Astrocyte (in vitro differentiated cells and primary cell): ENCODE results near the gene RGR. TPM values are rescaled to one million over a fixed set of nuclear protein-coding genes. Genes with fewer than 3 reads are reported as not detected.

Experiments used
- DNase-seq: peaks from one replicate; pipeline ENCODE4 v3.0.0-alpha.2; 2010; ENCODE audit warnings: low read depth
- FAIRE-seq: peaks from 2 replicates; lab custom pipeline; 2011; peaks lifted over from hg19 to GRCh38; lab: Jason Lieb, UNC
- H2AFZ ChIP-seq: 2 replicates; pipeline ENCODE4 v1.6.0; 2012; ENCODE audit warnings: low read depth, low read length, inconsistent platforms
- H3K27ac ChIP-seq: 2 replicates; pipeline ENCODE4 v1.5.1; 2011; ENCODE audit warnings: low read depth, low read length, inconsistent platforms
- H3K27me3 ChIP-seq: 2 replicates; pipeline ENCODE4 v1.6.0; 2011; ENCODE audit warnings: low read length, inconsistent platforms; ENCODE audit not compliant: insufficient read depth
- H3K36me3 ChIP-seq: 2 replicates; pipeline ENCODE4 v1.5.1; 2011; ENCODE audit warnings: low read length, inconsistent platforms; ENCODE audit not compliant: insufficient read depth
- H3K4me1 ChIP-seq: 2 replicates; pipeline ENCODE4 v1.5.1; 2011; ENCODE audit warnings: low read length, inconsistent platforms; ENCODE audit not compliant: insufficient read depth
- H3K4me2 ChIP-seq: 2 replicates; pipeline ENCODE4 v1.6.0; 2012; ENCODE audit warnings: low read length, inconsistent platforms
- H3K4me3 ChIP-seq: 2 replicates; pipeline ENCODE4 v1.5.1; 2011; ENCODE audit warnings: low read depth, mild to moderate bottlenecking, low read length, inconsistent platforms; ENCODE audit not compliant: insufficient read depth
- H3K79me2 ChIP-seq: 2 replicates; pipeline ENCODE4 v1.6.0; 2012; ENCODE audit warnings: mild to moderate bottlenecking, low read length, inconsistent platforms; ENCODE audit not compliant: insufficient read depth
- H3K9ac ChIP-seq: 2 replicates; pipeline ENCODE4 v1.6.0; 2012; ENCODE audit warnings: mild to moderate bottlenecking, low read length, inconsistent platforms
- H3K9me3 ChIP-seq: 2 replicates; pipeline ENCODE4 v1.5.1; 2012; ENCODE audit warnings: low read depth, mild to moderate bottlenecking, low read length, inconsistent platforms; ENCODE audit not compliant: insufficient read depth
- H4K20me1 ChIP-seq: 2 replicates; pipeline ENCODE4 v1.6.0; 2012; ENCODE audit warnings: low read length, inconsistent platforms; ENCODE audit not compliant: insufficient read depth
- H3K27ac Mint-ChIP-seq: one replicate; pipeline ENCODE4 v1.8.0; 2021; ENCODE audit warnings: mild to moderate bottlenecking, mixed read lengths; ENCODE audit not compliant: unreplicated experiment
- H3K27me3 Mint-ChIP-seq: one replicate; pipeline ENCODE4 v1.8.0; 2021; ENCODE audit warnings: low read depth, mixed read lengths; ENCODE audit not compliant: unreplicated experiment
- H3K36me3 Mint-ChIP-seq: one replicate; pipeline ENCODE4 v1.8.0; 2021; ENCODE audit warnings: low read depth, mixed read lengths; ENCODE audit not compliant: unreplicated experiment
- H3K4me1 Mint-ChIP-seq: one replicate; pipeline ENCODE4 v1.8.0; 2021; ENCODE audit warnings: low read depth, mixed read lengths; ENCODE audit not compliant: unreplicated experiment
- H3K4me3 Mint-ChIP-seq: one replicate; pipeline ENCODE4 v1.8.0; 2021; ENCODE audit warnings: mild to moderate bottlenecking, moderate library complexity, mixed read lengths; ENCODE audit not compliant: unreplicated experiment
- H3K9me3 Mint-ChIP-seq: one replicate; pipeline ENCODE4 v1.8.0; 2021; ENCODE audit warnings: mild to moderate bottlenecking, mixed read lengths; ENCODE audit not compliant: unreplicated experiment
- CTCF ChIP-seq: IDR thresholded peaks from 2 replicates; pipeline ENCODE4 v1.5.1; 2011; ENCODE audit warnings: low read depth, mild to moderate bottlenecking, inconsistent platforms, low read length, moderate library complexity; ENCODE audit not compliant: insufficient read depth
- EZH2 ChIP-seq: IDR thresholded peaks from 2 replicates; pipeline ENCODE4 v1.6.1; 2012; ENCODE audit warnings: mild to moderate bottlenecking, low read length, inconsistent platforms; ENCODE audit not compliant: insufficient read depth
- total RNA-seq: library from RNA; stranded (reverse); gene quantifications from 2 replicates; pipeline ENCODE4 v1.2.1, GENCODE V29; 2021

Gene RGR
- total RNA-seq, 1 donor from 2014 or later: not detected

GRCh38 chr10:84258034-84258695 lies 13.3 kb downstream of the RGR start:
- Histone ChIP-seq H3K27ac (no peak overlapping the region), H4K20me1 (no peaks in the 10 kb centered on the region), H3K4me3 (no peak overlapping the region), H3K79me2 (no peaks in the 10 kb centered on the region), H3K4me1 (no peaks in the 10 kb centered on the region), H3K27me3 (no peaks in the 10 kb centered on the region), H3K9me3 (no peaks in the 10 kb centered on the region), H2AFZ (no peak overlapping the region), H3K9ac (no peak overlapping the region), H3K4me2 (no peak overlapping the region), H3K36me3 (no peaks in the 10 kb centered on the region)
- FAIRE-seq: no peak
- TF ChIP-seq EZH2: no peak
- no peak for TF ChIP-seq CTCF
- no peak overlapping the region for H3K27ac Mint-ChIP-seq
- H3K9me3 Mint-ChIP-seq: no peaks in the 10 kb centered on the region
- no peak for DNase-seq
- H3K4me1 Mint-ChIP-seq: no peaks in the 10 kb centered on the region
- peaks cover 34% of the 10 kb centered on the region for H3K27me3 Mint-ChIP-seq
- H3K36me3 Mint-ChIP-seq: no peaks in the 10 kb centered on the region
- no peak overlapping the region for H3K4me3 Mint-ChIP-seq

DNA sequence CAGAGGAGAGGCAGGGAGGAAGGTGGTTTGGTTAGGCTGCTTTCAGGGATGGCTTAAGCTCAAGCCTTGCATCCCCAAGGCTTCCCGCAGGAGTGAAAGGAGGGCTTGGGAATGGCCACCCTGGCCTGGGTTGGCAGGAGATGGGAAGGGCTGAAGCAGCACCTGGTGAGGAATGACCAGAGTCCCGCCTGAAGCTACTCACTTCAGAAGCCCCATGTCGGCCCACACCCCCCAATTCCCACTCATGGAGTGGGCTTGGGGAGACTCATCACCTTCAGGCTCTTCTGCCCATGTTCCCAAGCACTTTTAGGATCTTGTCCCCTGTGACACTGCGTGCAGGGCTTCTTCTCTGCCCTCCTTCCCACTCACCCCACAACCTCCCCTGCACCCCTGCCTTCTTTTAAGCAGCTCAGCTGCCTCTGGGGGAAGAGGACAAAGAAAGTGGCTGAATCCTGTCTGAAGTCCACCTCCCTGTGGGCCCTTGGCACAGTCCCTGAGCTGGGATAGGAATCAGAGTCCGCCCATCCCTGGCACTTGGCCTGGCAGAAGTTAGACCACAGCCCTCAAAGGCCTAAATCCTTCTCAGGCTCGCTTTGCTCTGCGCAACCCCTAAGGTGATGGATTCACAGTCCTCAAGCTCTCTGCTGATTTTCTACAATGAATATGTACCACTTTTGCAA lies 16.5 kb downstream of the RGR start:
- no peak overlapping the region for H3K4me3 Mint-ChIP-seq

More for the DNA sequence above, 16.5 kb downstream of the RGR start:
- Histone ChIP-seq H3K4me1 (peaks cover 4% of the 10 kb centered on the region), H3K4me2 (no peak overlapping the region), H3K9me3 (no peaks in the 10 kb centered on the region), H3K27me3 (no peaks in the 10 kb centered on the region), H2AFZ (no peak overlapping the region), H3K9ac (no peak overlapping the region), H3K4me3 (no peak overlapping the region), H4K20me1 (no peaks in the 10 kb centered on the region), H3K27ac (no peak overlapping the region), H3K36me3 (no peaks in the 10 kb centered on the region), H3K79me2 (no peaks in the 10 kb centered on the region)
- TF ChIP-seq CTCF (no peak), EZH2 (no peak)
- no peak overlapping the region for H3K27ac Mint-ChIP-seq
- H3K36me3 Mint-ChIP-seq: no peaks in the 10 kb centered on the region
- DNase-seq (no peak), FAIRE-seq (no peak)
- no peaks in the 10 kb centered on the region for H3K9me3 Mint-ChIP-seq
- no peaks in the 10 kb centered on the region for H3K4me1 Mint-ChIP-seq
- peaks cover 18% of the 10 kb centered on the region for H3K27me3 Mint-ChIP-seq
